OCI-LY7 (cell line): ENCODE results near the gene ILDR2. TPM values are rescaled to one million over a fixed set of nuclear protein-coding genes. Genes with fewer than 3 reads are reported as not detected.

Experiments
- BruUV-seq: library from RNA; stranded (reverse); fragments of 400-500 nt; replicated peaks from 2 replicates; lab custom pipeline; 2021; lab: Mats Ljungman, UMichigan
- CTCF ChIA-PET: fragments of 300-600 bp; sonication (Branson Sonifier 250); formaldehyde crosslinking; loops from one replicate; lab custom pipeline; 2022; ENCODE audit warnings: antibody characterized with exemption; ENCODE audit not compliant: unreplicated experiment; lab: Charles Lee
- POLR2A ChIA-PET: fragments of 300-600 bp; sonication (Branson Sonifier 250); formaldehyde crosslinking; loops from one replicate; lab custom pipeline; 2022; ENCODE audit warnings: antibody characterized with exemption; lab: Charles Lee
- DNase-seq: peaks from one replicate; pipeline ENCODE4 v3.0.0-alpha.2; 2015; ENCODE audit warnings: low spot score
- H2AFZ ChIP-seq: fragments of 200-600 bp; sonication (generic), shearing (Covaris generic); 2 replicates; pipeline ENCODE4 v1.6.1; 2014; ENCODE audit warnings: mild to moderate bottlenecking, antibody characterized with exemption, low read length, moderate library complexity
- H3K27ac ChIP-seq: fragments of 200-600 bp; sonication (generic); 2 replicates; pipeline ENCODE4 v1.5.1; 2014; ENCODE audit warnings: mixed run types, low read depth, mild to moderate bottlenecking, moderate library complexity, low read length, inconsistent platforms; ENCODE audit not compliant: poor library complexity, severe bottlenecking
- H3K36me3 ChIP-seq: fragments of 200-600 bp; sonication (generic); 2 replicates; pipeline ENCODE4 v1.6.1; 2014; ENCODE audit warnings: mild to moderate bottlenecking, antibody characterized with exemption, low read length, moderate library complexity, mixed read lengths; ENCODE audit not compliant: insufficient read depth
- H3K4me1 ChIP-seq: fragments of 200-600 bp; sonication (generic); 2 replicates; pipeline ENCODE4 v1.5.1; 2014; ENCODE audit warnings: mild to moderate bottlenecking, low read length; ENCODE audit not compliant: insufficient read depth, poor library complexity, severe bottlenecking
- H3K4me2 ChIP-seq: fragments of 200-600 bp; sonication (generic); 2 replicates; pipeline ENCODE4 v1.6.1; 2014; ENCODE audit warnings: mild to moderate bottlenecking, low read length
- H3K4me3 ChIP-seq: fragments of 200-600 bp; sonication (generic); 2 replicates; pipeline ENCODE4 v1.5.1; 2014; ENCODE audit warnings: mild to moderate bottlenecking, low read depth, low read length; ENCODE audit not compliant: poor library complexity, severe bottlenecking
- H3K79me2 ChIP-seq: fragments of 200-600 bp; sonication (generic); 2 replicates; pipeline ENCODE4 v1.6.1; 2016; ENCODE audit warnings: low read depth, mild to moderate bottlenecking, low read length, moderate library complexity, mixed read lengths; ENCODE audit not compliant: insufficient read depth
- H3K9me2 ChIP-seq: fragments of 200-600 bp; sonication (generic); 2 replicates; pipeline ENCODE4 v1.6.1; 2016; ENCODE audit warnings: mild to moderate bottlenecking, low read length, mixed read lengths; ENCODE audit not compliant: insufficient read depth
- H3K9me3 ChIP-seq: fragments of 200-600 bp; sonication (generic); 2 replicates; pipeline ENCODE4 v1.6.1; 2014; ENCODE audit warnings: mild to moderate bottlenecking, mixed run types, low read length, mixed read lengths
- H4K20me1 ChIP-seq: fragments of 200-600 bp; sonication (generic); 2 replicates; pipeline ENCODE4 v1.6.1; 2014; ENCODE audit warnings: mild to moderate bottlenecking, antibody characterized with exemption, low read length, moderate library complexity, mixed read lengths; ENCODE audit not compliant: insufficient read depth
- CTCF ChIP-seq: fragments of 200-600 bp; sonication (generic); conservative IDR thresholded peaks from 2 replicates; pipeline ENCODE4 v1.5.1; 2014; ENCODE audit warnings: mild to moderate bottlenecking, antibody characterized with exemption, low read length, moderate library complexity, mixed read lengths
- EZH2phosphoT487 ChIP-seq: fragments of 200-600 bp; sonication (generic); IDR thresholded peaks from 2 replicates; pipeline ENCODE4 v1.6.1; 2018; ENCODE audit warnings: low read depth, borderline replicate concordance, mild to moderate bottlenecking, mixed run types, antibody characterized with exemption, low read length, moderate library complexity, mixed read lengths
- intact Hi-C: fragments of 100-400 bp; cut with micrococcal nuclease; formaldehyde crosslinking; loops from one replicate; pipeline ENCODE4 v1.10.0; 2022; ENCODE audit not compliant: unreplicated experiment
- total RNA-seq, 2 experiments: library from RNA; depleted of rRNA in 1 of 2; stranded (reverse); fragments of >200 nt in 1 of 2; shearing (Covaris generic) in 1 of 2; gene quantifications; 2 replicates each; pipeline ENCODE4 v1.2.3, GENCODE V29; 2014 to 2022

ILDR2 gene
- total RNA-seq, 2 experiments from 2014 or later: 3.2 to 5.3 TPM

GRCh38 chr1:166974647-166975345 lies 544 bp downstream of the ILDR2 start:
- Histone ChIP-seq H3K79me2 (no peaks in the 10 kb centered on the region), H3K4me2 (peak overlapping the region; percentile 88), H3K4me1 (peaks cover 18% of the 10 kb centered on the region), H3K4me3 (peak overlapping the region; percentile 78), H3K27ac (no peak overlapping the region), H3K9me3 (no peaks in the 10 kb centered on the region), H2AFZ (peak overlapping the region; percentile 86; the same call in 1 of the 2 replicates), H3K9me2 (no peaks in the 10 kb centered on the region), H3K36me3 (no peaks in the 10 kb centered on the region), H4K20me1 (no peaks in the 10 kb centered on the region)
- intact Hi-C loops: loop anchor here (5.0 kb wide), 1 partner anchor 83 kb away; no protein-coding TSS in a partner anchor
- no peak for TF ChIP-seq EZH2phosphoT487
- no peak for TF ChIP-seq CTCF
- ChIA-PET CTCF (interaction anchor here (0.6 kb wide), 2 partner anchors 22 to 1146 kb away, joined by 6 to 7 read pairs; no protein-coding TSS in a partner anchor), POLR2A (interaction anchor here (0.6 to 1.2 kb wide), 3 partner anchors 15 to 32 kb away, joined by 3 read pairs; no protein-coding TSS in a partner anchor)
- DNase-seq: peak; percentile 38
- BruUV-seq: no TSS peak

GRCh38 chr1:166972826-166973225 lies 2.5 kb downstream of the ILDR2 start:
- Histone ChIP-seq H3K36me3 (no peaks in the 10 kb centered on the region), H3K4me3 (no peak overlapping the region), H2AFZ (no peak overlapping the region), H3K4me1 (peaks cover 18% of the 10 kb centered on the region), H4K20me1 (no peaks in the 10 kb centered on the region), H3K9me3 (no peaks in the 10 kb centered on the region), H3K79me2 (no peaks in the 10 kb centered on the region), H3K27ac (no peak overlapping the region), H3K4me2 (no peak overlapping the region), H3K9me2 (no peaks in the 10 kb centered on the region)
- no peak for TF ChIP-seq EZH2phosphoT487
- TF ChIP-seq CTCF: no peak
- BruUV-seq: no TSS peak
- POLR2A ChIA-PET: interaction anchor here (0.5 kb wide), 1 partner anchor 113 kb away, joined by 4 read pairs; no protein-coding TSS in a partner anchor
- DNase-seq: no peak
- CTCF ChIA-PET: no interaction called here
- intact Hi-C loops: no loop called here

GRCh38 chr1:166972193-166972592 lies 3.1 kb downstream of the ILDR2 start:
- POLR2A ChIA-PET: no interaction called here
- intact Hi-C loops: no loop called here

More at GRCh38 chr1:166972193-166972592, 3.1 kb downstream of the ILDR2 start:
- TF ChIP-seq CTCF: no peak
- no peak for TF ChIP-seq EZH2phosphoT487
- no peaks in the 10 kb centered on the region for H3K36me3 ChIP-seq
- H3K4me3 ChIP-seq: no peak overlapping the region
- H2AFZ ChIP-seq: no peak overlapping the region
- no peaks in the 10 kb centered on the region for H3K9me3 ChIP-seq
- H3K4me1 ChIP-seq: peaks cover 18% of the 10 kb centered on the region
- H3K27ac ChIP-seq: no peak overlapping the region
- no peak overlapping the region for H3K4me2 ChIP-seq
- no peak for DNase-seq
- no peaks in the 10 kb centered on the region for H3K9me2 ChIP-seq
- no peaks in the 10 kb centered on the region for H3K79me2 ChIP-seq
- no peaks in the 10 kb centered on the region for H4K20me1 ChIP-seq
- no TSS peak for BruUV-seq
- CTCF ChIA-PET: no interaction called here
